ACC112 (cell line): Measurements from ENCODE around the gene AATK.

Experiments
- H2AFZ ChIP-seq: fragments of 200-600 bp; sonication (generic); one replicate; pipeline ENCODE4 v1.6.0; 2017; ENCODE audit warnings: antibody characterized with exemption, low read length; ENCODE audit not compliant: unreplicated experiment
- H3K27ac ChIP-seq: fragments of 200-600 bp; sonication (generic); 2 replicates; pipeline ENCODE4 v1.5.1; 2014; ENCODE audit warnings: low read depth, mild to moderate bottlenecking, antibody characterized with exemption, low read length, moderate library complexity
- H3K27me3 ChIP-seq: fragments of 200-600 bp; sonication (generic); 2 replicates; pipeline ENCODE4 v1.6.1; 2014; ENCODE audit warnings: mild to moderate bottlenecking, antibody characterized with exemption, low read length, moderate library complexity, mixed read lengths; ENCODE audit not compliant: insufficient read depth
- H3K36me3 ChIP-seq: fragments of 200-600 bp; sonication (generic); 2 replicates; pipeline ENCODE4 v1.6.1; 2016; ENCODE audit warnings: mild to moderate bottlenecking, antibody characterized with exemption, low read length, moderate library complexity, mixed read lengths; ENCODE audit not compliant: insufficient read depth
- H3K4me1 ChIP-seq: fragments of 200-600 bp; sonication (generic); one replicate; pipeline ENCODE4 v1.6.1; 2016; ENCODE audit warnings: low read length, mixed read lengths; ENCODE audit not compliant: insufficient read depth, unreplicated experiment, control insufficient read depth
- H3K4me3 ChIP-seq: fragments of 200-600 bp; sonication (generic); 2 replicates; pipeline ENCODE4 v1.5.1; 2014; ENCODE audit warnings: mild to moderate bottlenecking, low read depth, low read length
- H3K79me2 ChIP-seq: fragments of 200-600 bp; sonication (generic); one replicate; pipeline ENCODE4 v1.6.0; 2016; ENCODE audit warnings: low read length; ENCODE audit not compliant: control insufficient read depth, unreplicated experiment, insufficient read depth

Gene AATK

DNA sequence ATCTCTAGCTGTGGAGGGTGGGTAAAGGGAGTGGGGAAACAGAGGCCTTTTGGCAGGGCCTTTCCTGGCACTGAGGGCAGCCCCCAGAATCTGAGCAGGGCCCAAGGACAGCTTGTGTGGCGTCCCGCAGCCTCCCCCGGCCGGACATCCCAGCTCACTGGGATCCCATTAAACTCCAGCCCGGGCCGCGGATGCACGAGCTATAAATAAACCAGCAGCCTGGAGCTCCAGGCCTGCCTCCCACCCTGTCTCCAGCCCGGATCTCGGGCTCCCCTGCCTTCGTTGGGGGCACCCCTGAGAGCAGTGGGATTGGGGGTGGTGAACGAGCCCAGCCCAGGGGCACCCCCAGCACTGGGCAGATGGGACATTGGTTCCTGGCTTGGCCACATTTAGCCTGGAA, 13.8 kb upstream of the AATK start:
- no peaks in the 10 kb centered on the region for H3K79me2 ChIP-seq
- H3K4me1 ChIP-seq, result no peaks in the 10 kb centered on the region
- no peak overlapping the region for H2AFZ ChIP-seq
- H3K4me3 ChIP-seq, result no peak overlapping the region
- peaks cover 3% of the 10 kb centered on the region; the same call in 1 of the 2 replicates for H3K27me3 ChIP-seq
- no peak overlapping the region for H3K27ac ChIP-seq
- no peaks in the 10 kb centered on the region for H3K36me3 ChIP-seq

DNA sequence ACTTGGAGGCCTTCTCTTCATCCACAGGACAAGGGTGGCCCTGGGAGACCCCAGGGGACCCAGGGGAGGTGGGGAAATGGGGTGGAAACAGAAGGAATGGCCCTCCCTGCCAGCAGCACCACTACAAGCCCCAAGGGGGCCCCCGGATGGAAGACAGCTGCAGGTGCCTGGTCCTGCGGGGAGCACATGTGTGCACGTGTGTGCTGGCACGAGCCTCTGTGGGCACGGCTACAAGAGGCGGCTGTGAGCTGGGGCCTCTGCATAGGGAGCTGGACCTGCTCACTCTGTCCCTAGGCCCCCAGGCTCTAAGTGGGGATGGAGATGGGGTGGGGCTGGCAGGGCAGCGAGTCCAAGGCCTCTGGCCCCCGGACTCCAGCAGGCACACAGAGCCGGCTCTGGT, 13.2 kb upstream of the AATK start:
- Histone ChIP-seq H2AFZ (no peak overlapping the region), H3K36me3 (no peaks in the 10 kb centered on the region), H3K4me1 (no peaks in the 10 kb centered on the region), H3K4me3 (no peak overlapping the region), H3K27ac (no peak overlapping the region), H3K27me3 (no peaks in the 10 kb centered on the region; the same call in 1 of the 2 replicates), H3K79me2 (no peaks in the 10 kb centered on the region)

- no peak overlapping the region for H3K4me3 ChIP-seq
- H3K36me3 ChIP-seq, result no peaks in the 10 kb centered on the region
- H3K4me1 ChIP-seq, result no peaks in the 10 kb centered on the region
- H3K27me3 ChIP-seq, result no peaks in the 10 kb centered on the region; the same call in 1 of the 2 replicates
- no peak overlapping the region for H2AFZ ChIP-seq
- no peak overlapping the region for H3K27ac ChIP-seq
- H3K79me2 ChIP-seq, result no peaks in the 10 kb centered on the region
These were observed 12.4 kb upstream of the AATK start for GRCh38 chr17:81178136-81179091.

GRCh38 chr17:81176666-81177065, 10.6 kb upstream of the AATK start:
- H3K79me2 ChIP-seq, result no peaks in the 10 kb centered on the region
- H3K36me3 ChIP-seq, result no peaks in the 10 kb centered on the region

GRCh38 chr17:81173762-81174155, 7.7 kb upstream of the AATK start:
- H3K27ac ChIP-seq, result no peak overlapping the region

More at GRCh38 chr17:81176666-81177065, 10.6 kb upstream of the AATK start:
- no peaks in the 10 kb centered on the region; the same call in 1 of the 2 replicates for H3K27me3 ChIP-seq
- no peak overlapping the region for H2AFZ ChIP-seq
- no peak overlapping the region for H3K4me3 ChIP-seq
- H3K4me1 ChIP-seq, result no peaks in the 10 kb centered on the region
- H3K27ac ChIP-seq, result no peak overlapping the region

DNA sequence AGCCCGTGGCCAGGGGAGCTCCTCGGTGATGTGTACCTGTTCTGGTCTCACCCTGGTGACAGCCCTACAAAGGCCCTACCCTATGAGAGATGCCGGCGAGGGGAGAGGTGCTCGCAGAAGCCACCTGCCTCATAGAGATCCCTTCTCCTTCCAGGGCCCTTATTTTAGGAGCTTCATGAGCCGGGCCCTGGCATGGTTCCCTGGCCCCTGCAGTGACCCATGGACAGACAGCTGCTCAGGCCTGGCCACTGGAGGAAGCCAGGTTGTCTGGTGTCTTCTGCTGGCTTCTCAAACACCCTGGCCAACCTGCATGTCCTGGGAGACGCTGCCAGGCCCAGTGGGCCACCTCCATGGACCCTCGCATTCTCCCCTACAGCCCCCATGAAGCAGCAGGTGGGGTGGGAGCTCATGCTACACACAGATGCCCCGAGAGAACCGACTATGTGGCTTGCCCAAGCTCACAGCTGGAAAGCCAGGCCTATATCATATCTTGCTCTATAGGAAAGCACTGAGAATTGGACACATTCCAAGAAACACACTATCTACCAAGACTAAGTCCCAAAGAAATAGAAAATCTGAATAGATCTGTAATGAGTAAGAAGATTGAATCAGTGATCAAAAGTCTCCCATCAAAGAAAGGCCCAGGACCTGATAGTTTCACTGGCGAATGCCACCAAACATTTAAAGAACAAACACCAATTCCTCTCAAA, 7.2 kb upstream of the AATK start:
- H3K27me3 ChIP-seq, result no peaks in the 10 kb centered on the region; the same call in 1 of the 2 replicates
- no peak overlapping the region for H2AFZ ChIP-seq
- H3K4me3 ChIP-seq, result no peak overlapping the region
- H3K4me1 ChIP-seq, result no peaks in the 10 kb centered on the region
- H3K36me3 ChIP-seq, result no peaks in the 10 kb centered on the region
- H3K79me2 ChIP-seq, result no peaks in the 10 kb centered on the region
- H3K27ac ChIP-seq, result no peak overlapping the region

More at GRCh38 chr17:81173762-81174155, 7.7 kb upstream of the AATK start:
- H3K27me3 ChIP-seq, result no peaks in the 10 kb centered on the region; the same call in 1 of the 2 replicates
- H3K36me3 ChIP-seq, result no peaks in the 10 kb centered on the region
- H2AFZ ChIP-seq, result no peak overlapping the region
- no peak overlapping the region for H3K4me3 ChIP-seq
- H3K4me1 ChIP-seq, result no peaks in the 10 kb centered on the region
- no peaks in the 10 kb centered on the region for H3K79me2 ChIP-seq

- peaks cover 10% of the 10 kb centered on the region; the same call in 1 of the 2 replicates for H3K27me3 ChIP-seq
- no peaks in the 10 kb centered on the region for H3K79me2 ChIP-seq
- no peaks in the 10 kb centered on the region for H3K4me1 ChIP-seq
- H2AFZ ChIP-seq, result no peak overlapping the region
- H3K27ac ChIP-seq, result no peak overlapping the region
- no peak overlapping the region for H3K4me3 ChIP-seq
- H3K36me3 ChIP-seq, result no peaks in the 10 kb centered on the region
These were observed 5.9 kb upstream of the AATK start for GRCh38 chr17:81171941-81172340.

DNA sequence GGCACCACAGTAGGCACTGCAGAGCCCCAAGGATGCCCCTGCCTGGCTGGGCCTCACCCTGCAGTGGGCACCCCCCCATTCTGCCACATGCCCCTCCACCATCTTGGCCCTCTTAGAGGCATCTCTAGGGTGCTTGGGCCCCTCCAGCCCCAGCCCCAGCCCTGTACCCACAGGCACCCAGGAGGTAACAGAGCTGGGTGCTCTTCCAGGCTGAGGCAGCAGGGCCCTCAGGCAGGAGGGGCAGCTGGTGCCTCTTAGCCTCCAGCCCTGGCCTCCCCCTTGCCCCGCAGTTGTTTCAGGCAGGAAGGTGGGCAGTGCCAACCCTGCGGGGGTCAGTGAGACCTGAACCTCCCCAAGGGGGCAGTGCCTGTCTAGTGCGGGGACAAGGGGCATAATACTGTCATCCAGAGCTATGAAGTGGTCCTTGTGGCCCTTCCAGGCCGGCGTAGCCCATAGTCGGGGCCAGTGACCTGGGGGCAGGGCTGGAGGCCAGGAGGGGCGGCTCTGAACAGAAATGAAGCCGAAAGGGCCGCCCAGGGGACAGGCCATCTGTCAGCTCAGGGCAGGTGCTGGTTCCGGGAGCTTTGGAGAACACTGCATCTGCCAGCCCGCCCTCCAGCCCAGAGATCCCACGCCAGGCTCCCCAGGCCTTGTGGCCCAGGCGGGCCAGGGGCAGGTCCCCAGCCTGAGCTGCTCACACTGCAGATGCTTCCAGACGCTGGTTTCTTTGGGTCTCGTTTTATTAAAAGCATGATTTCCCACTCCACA, 4.9 kb upstream of the AATK start:
- Histone ChIP-seq H3K27me3 (peaks cover 16% of the 10 kb centered on the region; the same call in 1 of the 2 replicates), H2AFZ (no peak overlapping the region), H3K4me1 (no peaks in the 10 kb centered on the region)

DNA sequence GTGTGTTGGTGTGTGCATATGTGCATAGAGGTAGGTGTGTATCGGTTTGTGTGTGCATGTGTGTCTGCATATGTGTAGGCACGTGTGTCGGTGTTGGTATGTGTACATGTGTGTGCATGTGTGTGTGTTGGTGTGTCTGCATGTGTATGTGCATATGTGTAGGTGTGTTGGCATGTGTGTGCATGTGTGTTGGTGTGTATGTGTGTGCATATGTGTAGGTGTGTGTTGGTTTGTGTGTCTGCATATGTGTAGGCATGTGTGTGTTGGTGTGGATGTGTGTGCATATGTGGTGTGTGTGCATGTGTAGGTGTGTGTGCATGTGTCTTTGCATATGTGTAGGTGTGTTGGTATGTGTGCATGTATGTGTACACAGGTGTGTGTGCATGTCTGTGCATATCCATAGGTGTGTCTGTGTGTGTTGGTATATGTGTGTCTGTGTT, 3.9 kb upstream of the AATK start:
- no peaks in the 10 kb centered on the region for H3K79me2 ChIP-seq
- H3K4me1 ChIP-seq, result no peaks in the 10 kb centered on the region
- H3K27me3 ChIP-seq, result peaks cover 24% of the 10 kb centered on the region; the same call in 1 of the 2 replicates

More for the DNA sequence above, 4.9 kb upstream of the AATK start:
- Histone ChIP-seq H3K27ac (no peak overlapping the region), H3K4me3 (no peak overlapping the region), H3K79me2 (no peaks in the 10 kb centered on the region), H3K36me3 (no peaks in the 10 kb centered on the region)

DNA sequence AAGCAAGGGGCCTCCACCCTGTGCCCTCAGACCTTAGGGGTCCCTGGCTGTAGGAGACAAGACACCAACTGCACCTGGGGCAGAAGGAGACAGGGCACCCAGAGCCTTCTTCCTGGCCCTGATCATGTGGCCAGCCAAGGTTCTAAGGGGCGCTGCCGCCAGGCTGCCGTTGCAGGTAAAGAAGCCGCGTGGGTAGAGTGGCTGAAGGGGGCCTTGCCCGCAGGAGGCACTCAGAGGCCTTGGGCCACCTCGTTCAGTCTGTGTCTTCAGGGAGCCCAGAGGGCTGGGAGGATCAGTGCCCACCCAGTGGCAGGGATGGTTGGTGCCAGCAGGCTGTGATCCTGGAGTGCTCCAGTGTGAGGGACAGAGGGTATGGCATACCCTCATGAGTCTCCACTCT, 1.6 kb upstream of the AATK start:
- H3K4me1 ChIP-seq, result no peaks in the 10 kb centered on the region
- no peaks in the 10 kb centered on the region for H3K36me3 ChIP-seq
- H3K27me3 ChIP-seq, result peaks cover 27% of the 10 kb centered on the region; the same call in 1 of the 2 replicates
- H2AFZ ChIP-seq, result no peak overlapping the region
- H3K27ac ChIP-seq, result no peak overlapping the region
- no peaks in the 10 kb centered on the region for H3K79me2 ChIP-seq
- H3K4me3 ChIP-seq, result no peak overlapping the region

More for the DNA sequence above, 3.9 kb upstream of the AATK start:
- Histone ChIP-seq H2AFZ (no peak overlapping the region), H3K4me3 (no peak overlapping the region), H3K36me3 (no peaks in the 10 kb centered on the region), H3K27ac (no peak overlapping the region)
